ENCODE results near the gene ANKRD42.

- TF ChIP-seq CTCF (IDR thresholded peaks at IDR 0.05) (no peak), POLR2A (IDR thresholded peaks at IDR 0.05) (no peak), POLR2AphosphoS5 (IDR thresholded peaks at IDR 0.05) (no peak), EP300 (IDR thresholded peaks at IDR 0.05) (no peak)
Observed at GRCh38 chr11:83222499-83222898, 29.0 kb downstream of the ANKRD42 start.

Measured in sigmoid colon (tissue), 4 donors.